ENCODE data around the gene SRPK2.
"Not testable (repeated sequence)": the region's sequence is repeated elsewhere in the genome, so short reads cannot be mapped to it uniquely, and the experiment has no call there.

SRPK2 gene

GRCh38 chr7:105215821-105216220 lies 172.9 kb downstream of the SRPK2 start:
- DNase-seq, result no peak

GRCh38 chr7:105215182-105215581 lies 173.5 kb downstream of the SRPK2 start:
- DNase-seq, result no peak

GRCh38 chr7:105213611-105214010 lies 175.1 kb downstream of the SRPK2 start:
- no peak for DNase-seq

GRCh38 chr7:105212212-105212611 lies 176.5 kb downstream of the SRPK2 start:
- no peak for DNase-seq

- no peak for DNase-seq
Measured at GRCh38 chr7:105210721-105211205, 178.0 kb downstream of the SRPK2 start.

- DNase-seq, result no peak
Measured at GRCh38 chr7:105209870-105210269, 178.9 kb downstream of the SRPK2 start.

GRCh38 chr7:105209433-105209832 lies 179.3 kb downstream of the SRPK2 start:
- DNase-seq, result no peak

- DNase-seq, result no peak
Measured at GRCh38 chr7:105206985-105207384, 181.7 kb downstream of the SRPK2 start.

- no peak for DNase-seq
Measured at GRCh38 chr7:105205592-105206237, 183.0 kb downstream of the SRPK2 start.

GRCh38 chr7:105204953-105205352 lies 183.8 kb downstream of the SRPK2 start:
- no peak for DNase-seq

GRCh38 chr7:105204520-105204919 lies 184.2 kb downstream of the SRPK2 start:
- no peak for DNase-seq

- peak; percentile 58 to 80 for DNase-seq
Measured at GRCh38 chr7:105202616-105203015, 186.1 kb downstream of the SRPK2 start.

- no peak for DNase-seq
Measured at GRCh38 chr7:105199386-105199785, 189.3 kb downstream of the SRPK2 start.

GRCh38 chr7:105198223-105198622 lies 190.5 kb downstream of the SRPK2 start:
- DNase-seq, result no peak

GRCh38 chr7:105196473-105196872 lies 192.2 kb downstream of the SRPK2 start:
- no peak for DNase-seq

GRCh38 chr7:105195891-105196290 lies 192.8 kb downstream of the SRPK2 start:
- no peak for DNase-seq

GRCh38 chr7:105194959-105195358 lies 193.8 kb downstream of the SRPK2 start:
- DNase-seq, result not testable (repeated sequence)

- DNase-seq, result no peak
Measured at GRCh38 chr7:105191331-105191730, 197.4 kb downstream of the SRPK2 start.

- DNase-seq, result no peak
Measured at GRCh38 chr7:105189859-105190492, 198.7 kb downstream of the SRPK2 start.

- DNase-seq, result no peak
Measured at GRCh38 chr7:105188201-105188600, 200.5 kb downstream of the SRPK2 start.

GRCh38 chr7:105187302-105188169 lies 201.2 kb downstream of the SRPK2 start:
- no peak for DNase-seq

- DNase-seq, result no peak
Measured at GRCh38 chr7:105185290-105186010, 203.3 kb downstream of the SRPK2 start.

GRCh38 chr7:105180002-105180401 lies 208.7 kb downstream of the SRPK2 start:
- no peak for DNase-seq

Measured in NCI-H2081 (cell line).